Tibial nerve (tissue), 3 donors: ENCODE data around the gene TIPRL.

Source experiments
- CTCF ChIP-seq, 5 experiments: fragments of 200-600 bp in 3 of 5; fragments of 450-650 bp in 2 of 5; sonication (generic) in 3 of 5; IDR thresholded peaks; one replicate each; pipeline ENCODE4 v1.5.1; 2016 to 2019; ENCODE audit warnings: antibody characterized with exemption in 5 of 5, mild to moderate bottlenecking in 3 of 5, moderate library complexity in 2 of 5
- POLR2A ChIP-seq, 2 donors: fragments of 450-650 bp; IDR thresholded peaks; one replicate each; pipeline ENCODE4 v1.6.1; 2017; ENCODE audit warnings: antibody characterized with exemption in 2 of 2, mild to moderate bottlenecking in 2 of 2, moderate library complexity in 2 of 2

DNA sequence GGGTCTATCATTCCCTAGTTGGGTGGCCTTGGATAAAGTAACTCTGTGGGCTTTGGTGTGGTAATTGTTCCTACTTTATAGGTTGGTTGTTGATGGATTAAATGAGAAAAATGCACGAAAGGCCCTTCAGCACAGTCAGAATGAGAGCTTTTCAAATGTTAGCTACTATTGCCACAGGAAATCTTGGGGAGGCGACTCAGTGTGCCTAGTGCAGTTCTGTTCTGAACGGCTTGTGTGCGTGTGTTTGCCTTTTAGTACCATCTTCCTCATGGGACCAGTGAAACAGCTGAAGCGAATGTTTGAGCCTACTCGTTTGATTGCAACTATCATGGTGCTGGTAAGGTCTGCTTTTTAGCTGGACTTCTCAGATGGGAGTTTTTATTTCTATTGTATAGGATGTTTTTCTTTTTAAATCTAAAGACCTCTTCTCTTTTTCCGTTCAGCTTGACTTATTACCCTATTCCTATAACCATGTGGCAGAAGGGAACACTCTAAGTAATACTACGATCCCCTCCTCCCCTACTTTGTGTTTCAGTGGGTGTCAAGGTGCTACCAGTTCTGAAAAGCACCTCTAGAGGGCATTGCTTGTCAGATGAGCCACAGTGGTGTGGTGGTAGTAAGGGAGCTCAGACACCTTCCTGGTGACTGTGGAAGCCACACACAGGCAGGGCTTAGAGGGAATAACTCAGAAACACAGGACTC lies 56.2 kb downstream of the TIPRL start:
- TF ChIP-seq POLR2A (IDR thresholded peaks at IDR 0.05) (no peak), CTCF (IDR thresholded peaks at IDR 0.05) (peak in 4 of 5 experiments; percentile 30 to 47 (median 32))
